MCF 10A (cell line): ENCODE measurements around the gene IRF1. TPM values are rescaled to one million over a fixed set of nuclear protein-coding genes. Genes with fewer than 3 reads are reported as not detected.
"Not testable (repeated sequence)": the region's sequence is repeated elsewhere in the genome, so short reads cannot be mapped to it uniquely, and the experiment has no call there.

Experiments used
- BruUV-seq: library from RNA; stranded (reverse); fragments of 400-500 nt; replicated peaks from 2 replicates; lab custom pipeline; 2021; lab: Mats Ljungman, UMichigan
- CTCF ChIA-PET: fragments of 300-600 bp; sonication (Branson Sonifier 250); formaldehyde crosslinking; extraction: SDS; loops from one replicate; lab custom pipeline; 2021; ENCODE audit warnings: antibody characterized with exemption, inconsistent platforms; lab: Yijun Ruan, JAX
- POLR2A ChIA-PET: fragments of 300-600, 350-650 bp; sonication (Branson Sonifier 250); formaldehyde crosslinking; extraction: SDS; loops from one replicate; lab custom pipeline; 2020; ENCODE audit warnings: antibody characterized with exemption, inconsistent platforms; lab: Yijun Ruan, JAX
- DNase-seq: peaks from one replicate; pipeline ENCODE4 v3.0.0-alpha.2; 2018; ENCODE audit not compliant: unreplicated experiment
- H3K27ac Mint-ChIP-seq: one replicate; pipeline ENCODE4 v1.8.0; 2022; ENCODE audit warnings: mild to moderate bottlenecking, low read depth, mixed read lengths; ENCODE audit not compliant: unreplicated experiment
- H3K27me3 Mint-ChIP-seq: one replicate; pipeline ENCODE4 v1.8.0; 2022; ENCODE audit warnings: mixed read lengths; ENCODE audit not compliant: insufficient read depth, unreplicated experiment
- H3K36me3 Mint-ChIP-seq: one replicate; pipeline ENCODE4 v1.8.0; 2022; ENCODE audit warnings: mild to moderate bottlenecking, moderate library complexity, mixed read lengths; ENCODE audit not compliant: insufficient read depth, unreplicated experiment
- H3K4me1 Mint-ChIP-seq: one replicate; pipeline ENCODE4 v1.8.0; 2022; ENCODE audit warnings: mixed read lengths; ENCODE audit not compliant: insufficient read depth, unreplicated experiment
- H3K4me3 Mint-ChIP-seq: one replicate; pipeline ENCODE4 v1.8.0; 2022; ENCODE audit warnings: mild to moderate bottlenecking, moderate library complexity, mixed read lengths; ENCODE audit not compliant: unreplicated experiment
- H3K9me3 Mint-ChIP-seq: one replicate; pipeline ENCODE4 v1.8.0; 2022; ENCODE audit warnings: mixed read lengths; ENCODE audit not compliant: unreplicated experiment
- intact Hi-C: fragments of 100-400 bp; cut with micrococcal nuclease; formaldehyde crosslinking; loops from 2 replicates; pipeline ENCODE4 v1.14.1; 2022
- total RNA-seq: library from RNA; stranded (reverse); gene quantifications from 2 replicates; pipeline ENCODE4 v1.2.3, GENCODE V29; 2022
- TF ChIP-seq, protein P1 (sequence below): fragments of 200-600 bp; IDR thresholded peaks from one replicate; pipeline ENCODE4 v1.8.0; 2022; ENCODE audit warnings: antibody characterized with exemption, mild to moderate bottlenecking; ENCODE audit not compliant: unreplicated experiment

Gene IRF1
- total RNA-seq, 1 experiment from 2014 or later = 18.7 TPM

DNA sequence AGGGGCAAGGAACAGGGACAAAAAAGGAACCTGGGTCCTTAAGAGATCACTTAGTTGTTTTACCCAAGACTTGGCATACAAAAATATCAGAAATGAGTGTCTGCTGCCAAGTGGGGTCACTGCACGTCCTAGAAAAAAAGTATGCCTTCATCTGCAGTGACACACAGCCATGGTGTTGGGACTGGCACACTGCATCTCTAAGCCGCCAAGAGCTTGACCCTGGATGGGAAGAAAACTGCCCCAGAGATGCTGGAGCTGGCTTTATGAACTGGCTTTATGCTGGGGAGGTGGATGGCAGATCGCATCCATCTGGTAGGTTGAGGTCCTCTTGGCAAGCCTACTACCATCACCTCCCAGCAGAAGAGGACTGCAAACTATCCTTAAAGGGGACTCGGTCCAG, 51.7 kb downstream of the IRF1 start:
- Mint-ChIP-seq H3K27me3 (no peaks in the 10 kb centered on the region), H3K36me3 (no peaks in the 10 kb centered on the region), H3K4me1 (peaks cover 19% of the 10 kb centered on the region), H3K4me3 (no peak overlapping the region), H3K27ac (peak overlapping the region; percentile 65), H3K9me3 (no peaks in the 10 kb centered on the region)
- POLR2A ChIA-PET = interaction anchor here (0.7 to 3.2 kb wide), 8 partner anchors 11 to 185 kb away, joined by 3 to 14 read pairs (median 4); partner anchors contain the start of gene IRF1
- intact Hi-C loops = no loop called here
- DNase-seq = no peak
- TSS peak; percentile 72 for BruUV-seq
- CTCF ChIA-PET = interaction anchor here (0.7 to 2.3 kb wide), 8 partner anchors 13 to 63 kb away, joined by 3 to 8 read pairs (median 4); no protein-coding TSS in a partner anchor
- TF ChIP-seq, protein P1, sequence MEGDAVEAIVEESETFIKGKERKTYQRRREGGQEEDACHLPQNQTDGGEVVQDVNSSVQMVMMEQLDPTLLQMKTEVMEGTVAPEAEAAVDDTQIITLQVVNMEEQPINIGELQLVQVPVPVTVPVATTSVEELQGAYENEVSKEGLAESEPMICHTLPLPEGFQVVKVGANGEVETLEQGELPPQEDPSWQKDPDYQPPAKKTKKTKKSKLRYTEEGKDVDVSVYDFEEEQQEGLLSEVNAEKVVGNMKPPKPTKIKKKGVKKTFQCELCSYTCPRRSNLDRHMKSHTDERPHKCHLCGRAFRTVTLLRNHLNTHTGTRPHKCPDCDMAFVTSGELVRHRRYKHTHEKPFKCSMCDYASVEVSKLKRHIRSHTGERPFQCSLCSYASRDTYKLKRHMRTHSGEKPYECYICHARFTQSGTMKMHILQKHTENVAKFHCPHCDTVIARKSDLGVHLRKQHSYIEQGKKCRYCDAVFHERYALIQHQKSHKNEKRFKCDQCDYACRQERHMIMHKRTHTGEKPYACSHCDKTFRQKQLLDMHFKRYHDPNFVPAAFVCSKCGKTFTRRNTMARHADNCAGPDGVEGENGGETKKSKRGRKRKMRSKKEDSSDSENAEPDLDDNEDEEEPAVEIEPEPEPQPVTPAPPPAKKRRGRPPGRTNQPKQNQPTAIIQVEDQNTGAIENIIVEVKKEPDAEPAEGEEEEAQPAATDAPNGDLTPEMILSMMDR = no peak

DNA sequence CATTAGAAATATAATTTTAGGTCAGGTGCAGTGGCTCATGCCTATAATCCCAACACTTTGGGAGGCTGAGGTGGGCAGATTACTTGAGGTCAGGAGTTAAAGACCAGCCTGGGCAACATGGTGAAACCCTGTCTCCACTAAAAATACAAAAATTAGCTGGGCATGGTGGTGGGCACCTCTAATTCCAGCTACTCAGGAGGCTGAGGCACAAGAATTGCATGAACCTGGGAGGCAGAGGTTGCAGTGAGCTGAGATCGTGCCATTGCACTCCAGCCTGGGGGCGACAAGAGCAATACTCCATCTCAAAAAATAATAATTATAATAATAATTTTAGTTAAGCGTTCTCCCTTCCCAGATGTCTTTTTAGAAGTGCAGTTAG, 52.3 kb downstream of the IRF1 start:
- H3K36me3 Mint-ChIP-seq, H3K27ac Mint-ChIP-seq, H3K27me3 Mint-ChIP-seq, H3K4me3 Mint-ChIP-seq, DNase-seq, intact Hi-C loops, BruUV-seq, H3K9me3 Mint-ChIP-seq: not testable (repeated sequence)
- POLR2A ChIA-PET = interaction anchor here (0.6 to 3.2 kb wide), 5 partner anchors 9 to 256 kb away, joined by 3 to 11 read pairs (median 5); no protein-coding TSS in a partner anchor
- CTCF ChIA-PET = interaction anchor here (0.7 to 2.3 kb wide), 6 partner anchors 18 to 89 kb away, joined by 3 to 8 read pairs (median 4); no protein-coding TSS in a partner anchor
- H3K4me1 Mint-ChIP-seq = peaks cover 19% of the 10 kb centered on the region

GRCh38 chr5:132437604-132438266, 52.8 kb downstream of the IRF1 start:
- peak; percentile 57 for DNase-seq
- no peaks in the 10 kb centered on the region for H3K27me3 Mint-ChIP-seq
- TF ChIP-seq, protein P1 = no peak
- CTCF ChIA-PET = interaction anchor here (0.7 to 2.3 kb wide), 7 partner anchors 11 to 89 kb away, joined by 3 to 8 read pairs (median 4); no protein-coding TSS in a partner anchor
- peaks cover 20% of the 10 kb centered on the region for H3K4me1 Mint-ChIP-seq
- BruUV-seq = no TSS peak
- peaks cover 2% of the 10 kb centered on the region for H3K36me3 Mint-ChIP-seq
- H3K4me3 Mint-ChIP-seq = no peak overlapping the region
- POLR2A ChIA-PET = interaction anchor here (0.6 to 3.2 kb wide), 5 partner anchors 10 to 255 kb away, joined by 3 to 11 read pairs (median 5); partner anchors contain the start of gene IRF1
- intact Hi-C loops = no loop called here
- no peaks in the 10 kb centered on the region for H3K9me3 Mint-ChIP-seq
- no peak overlapping the region for H3K27ac Mint-ChIP-seq

DNA sequence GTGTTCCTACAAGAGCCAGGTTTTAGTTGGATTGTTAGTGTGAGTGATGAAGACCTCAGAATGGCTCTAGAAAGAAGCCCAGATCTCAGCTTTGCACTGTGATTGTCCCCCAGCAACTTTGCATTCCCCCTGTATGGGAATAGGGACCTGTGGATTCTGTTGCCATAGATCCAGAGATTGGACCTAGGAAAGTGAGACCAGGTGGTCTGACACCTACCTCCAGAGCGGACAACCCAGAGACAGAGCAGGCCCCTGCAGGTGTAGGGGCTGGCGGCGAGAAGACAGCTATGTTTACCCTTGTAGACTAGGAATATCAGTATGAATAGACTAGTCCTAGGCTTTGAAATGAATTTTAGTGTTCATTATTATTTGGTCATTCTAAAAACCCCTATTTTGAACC, 53.6 kb downstream of the IRF1 start:
- TF ChIP-seq, protein P1 = no peak
- no peak for DNase-seq
- H3K36me3 Mint-ChIP-seq = peaks cover 7% of the 10 kb centered on the region
- no peak overlapping the region for H3K27ac Mint-ChIP-seq
- H3K9me3 Mint-ChIP-seq = no peaks in the 10 kb centered on the region
- H3K27me3 Mint-ChIP-seq = no peaks in the 10 kb centered on the region
- peaks cover 25% of the 10 kb centered on the region for H3K4me1 Mint-ChIP-seq
- ChIA-PET POLR2A (interaction anchor here (1.1 to 2.5 kb wide), 4 partner anchors 9 to 54 kb away, joined by 4 to 11 read pairs (median 5); partner anchors contain the start of gene IRF1), CTCF (interaction anchor here (0.5 to 1.4 kb wide), 4 partner anchors 9 to 29 kb away, joined by 3 to 4 read pairs (median 4); no protein-coding TSS in a partner anchor)
- intact Hi-C loops = no loop called here
- no peak overlapping the region for H3K4me3 Mint-ChIP-seq
- BruUV-seq = no TSS peak
